Astrocyte of the cerebellum (primary cell): ENCODE data around the gene HLA-DOB.

Experiments used
- DNase-seq: peaks from one replicate; pipeline ENCODE4 v3.0.0-alpha.2; 2011; ENCODE audit warnings: low read depth
- H3K4me3 ChIP-seq: 2 replicates; pipeline ENCODE4 v1.5.1; 2011; ENCODE audit warnings: mild to moderate bottlenecking, low read depth, low read length, moderate library complexity
- in situ Hi-C: cut with HindIII; loops from 2 replicates; pipeline ENCODE4 v1.10.0; 2017; ENCODE audit warnings: low sequenced_read_pairs
- TF ChIP-seq, protein P1 (sequence below): IDR thresholded peaks from 2 replicates; pipeline ENCODE4 v1.5.1; 2012; ENCODE audit warnings: low read length, low read depth, moderate library complexity, mild to moderate bottlenecking; ENCODE audit errors: missing control alignments

The HLA-DOB gene

GRCh38 chr6:32799740-32800139 is 17.1 kb downstream of the HLA-DOB start:
- TF ChIP-seq, protein P1, sequence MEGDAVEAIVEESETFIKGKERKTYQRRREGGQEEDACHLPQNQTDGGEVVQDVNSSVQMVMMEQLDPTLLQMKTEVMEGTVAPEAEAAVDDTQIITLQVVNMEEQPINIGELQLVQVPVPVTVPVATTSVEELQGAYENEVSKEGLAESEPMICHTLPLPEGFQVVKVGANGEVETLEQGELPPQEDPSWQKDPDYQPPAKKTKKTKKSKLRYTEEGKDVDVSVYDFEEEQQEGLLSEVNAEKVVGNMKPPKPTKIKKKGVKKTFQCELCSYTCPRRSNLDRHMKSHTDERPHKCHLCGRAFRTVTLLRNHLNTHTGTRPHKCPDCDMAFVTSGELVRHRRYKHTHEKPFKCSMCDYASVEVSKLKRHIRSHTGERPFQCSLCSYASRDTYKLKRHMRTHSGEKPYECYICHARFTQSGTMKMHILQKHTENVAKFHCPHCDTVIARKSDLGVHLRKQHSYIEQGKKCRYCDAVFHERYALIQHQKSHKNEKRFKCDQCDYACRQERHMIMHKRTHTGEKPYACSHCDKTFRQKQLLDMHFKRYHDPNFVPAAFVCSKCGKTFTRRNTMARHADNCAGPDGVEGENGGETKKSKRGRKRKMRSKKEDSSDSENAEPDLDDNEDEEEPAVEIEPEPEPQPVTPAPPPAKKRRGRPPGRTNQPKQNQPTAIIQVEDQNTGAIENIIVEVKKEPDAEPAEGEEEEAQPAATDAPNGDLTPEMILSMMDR = no peak
- in situ Hi-C loops = no loop called here
- no peak overlapping the region for H3K4me3 ChIP-seq
- no peak for DNase-seq

- DNase-seq = no peak
- in situ Hi-C loops = no loop called here
- no peak overlapping the region for H3K4me3 ChIP-seq
- TF ChIP-seq, protein P1 = no peak
These were observed 17.6 kb downstream of the HLA-DOB start for GRCh38 chr6:32799168-32799567.

DNA sequence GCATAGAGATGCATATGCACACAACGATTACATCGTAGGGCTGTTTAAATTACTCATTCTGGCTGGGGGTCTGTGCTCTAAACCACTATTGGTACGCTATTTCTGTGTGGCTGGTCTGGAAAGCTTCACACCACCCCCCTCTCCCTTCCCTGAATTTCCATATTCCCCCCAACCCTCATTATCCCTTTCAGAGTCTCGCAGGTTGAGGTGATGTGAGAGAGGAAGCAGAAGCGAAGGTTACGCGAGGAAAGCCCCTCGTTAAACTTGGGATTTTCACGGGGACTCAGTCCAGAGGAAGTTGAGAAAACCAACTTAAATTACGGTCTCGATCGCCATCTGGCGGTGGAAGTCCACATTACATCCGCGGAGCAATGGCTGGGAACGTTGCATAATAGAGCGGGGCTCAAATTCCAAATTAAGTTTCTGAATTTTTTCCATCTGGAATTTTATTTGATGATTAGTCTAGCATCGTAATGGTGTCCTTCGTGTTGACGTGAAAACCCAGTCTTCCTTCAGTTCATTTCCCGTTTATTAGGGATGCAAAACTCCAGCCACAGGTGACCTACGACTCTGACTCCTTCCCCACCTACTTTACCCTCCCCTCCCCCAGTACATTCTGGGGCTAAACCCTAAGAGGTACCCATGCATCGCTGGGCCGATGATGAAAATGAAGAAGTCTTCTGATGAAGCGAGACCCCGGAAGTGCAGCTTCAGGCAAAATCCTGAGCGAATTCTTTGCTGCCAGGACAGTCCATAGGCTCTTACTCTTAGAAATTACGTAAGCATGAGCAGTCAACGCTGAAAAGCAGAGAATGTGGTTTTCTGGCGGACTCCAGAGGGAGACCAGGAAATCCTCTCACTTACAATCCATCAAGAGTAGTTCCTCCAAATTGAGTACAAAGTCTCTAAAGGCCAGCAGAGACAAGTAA is 19.7 kb downstream of the HLA-DOB start:
- TF ChIP-seq, protein P1 = peak; percentile 75
- DNase-seq = peak; percentile 45

DNA sequence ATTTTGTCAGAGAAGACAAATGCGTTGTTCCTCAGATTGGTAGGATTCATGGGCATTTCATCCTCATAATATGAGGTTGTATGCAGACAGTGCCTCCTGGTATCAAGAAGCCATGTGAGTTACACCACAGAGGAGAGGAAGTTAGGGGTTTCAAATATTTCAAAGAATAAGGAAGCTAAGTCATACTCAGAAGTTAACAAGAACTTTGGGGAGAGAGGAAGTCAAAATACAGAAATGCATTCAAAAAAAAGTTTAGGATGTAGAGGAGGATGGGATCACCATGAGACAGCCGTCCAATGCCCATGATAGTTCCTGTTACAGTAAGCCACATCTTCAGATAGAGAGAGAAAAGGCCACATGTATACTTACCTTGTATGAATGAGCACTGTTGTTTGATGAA is 22.3 kb downstream of the HLA-DOB start:
- no peak overlapping the region for H3K4me3 ChIP-seq
- in situ Hi-C loops = no loop called here
- TF ChIP-seq, protein P1 = no peak
- DNase-seq = no peak

More for the DNA sequence above, 19.7 kb downstream of the HLA-DOB start:
- in situ Hi-C loops = no loop called here
- peak overlapping the region; percentile 8 for H3K4me3 ChIP-seq

GRCh38 chr6:32792901-32793435 is 23.8 kb downstream of the HLA-DOB start:
- in situ Hi-C loops = no loop called here

DNA sequence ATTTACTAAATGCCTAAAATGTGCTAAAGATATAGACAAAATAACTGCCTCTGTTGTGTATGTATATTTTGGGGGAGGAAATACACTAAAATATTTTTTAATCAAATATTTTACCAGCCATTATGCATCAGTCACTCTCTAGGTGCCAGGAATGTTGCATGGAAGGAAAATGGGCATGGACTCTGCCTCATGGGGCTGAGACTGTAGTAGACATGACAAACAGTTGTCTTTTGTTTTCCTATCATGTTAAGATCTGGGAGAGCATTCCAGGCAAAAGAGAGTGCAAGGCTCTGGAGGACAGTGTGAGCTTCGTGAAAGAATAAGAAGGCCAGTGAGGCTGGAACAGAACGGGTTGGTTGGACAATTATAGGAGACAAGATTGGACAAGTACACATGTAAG is 26.5 kb downstream of the HLA-DOB start:
- no peak overlapping the region for H3K4me3 ChIP-seq
- TF ChIP-seq, protein P1 = no peak
- in situ Hi-C loops = no loop called here
- DNase-seq = no peak

More at GRCh38 chr6:32792901-32793435, 23.8 kb downstream of the HLA-DOB start:
- no peak overlapping the region for H3K4me3 ChIP-seq
- DNase-seq = no peak
- TF ChIP-seq, protein P1 = no peak
